HEK293 (cell line): ENCODE measurements around the gene ICOS.

Source experiments
- CTCF ChIA-PET: fragments of 350-600 bp; formaldehyde crosslinking; extraction: SDS; loops from one replicate; lab custom pipeline; 2021; ENCODE audit warnings: antibody characterized with exemption; lab: Yijun Ruan, JAX
- POLR2A ChIA-PET: fragments of 300-600 bp; formaldehyde crosslinking; extraction: SDS; loops from one replicate; lab custom pipeline; 2020; ENCODE audit warnings: antibody characterized with exemption, inconsistent platforms; lab: Yijun Ruan, JAX
- H3K27ac ChIP-seq: fragments of 200-500 bp; sonication (Bioruptor generic); 2 replicates; pipeline ENCODE4 v1.5.1; 2014; ENCODE audit warnings: low read depth, low read length, control low read depth, inconsistent platforms; ENCODE audit errors: extremely low read depth
- H3K36me3 ChIP-seq, 2 experiments: fragments of 200-500 bp in 1 of 2; sonication (Bioruptor generic) in 1 of 2; 1 replicate in 1 of 2; 2 replicates in 1 of 2; pipeline ENCODE4 v1.5.1; 2014 to 2017; ENCODE audit warnings: inconsistent platforms in 2 of 2, low read length in 2 of 2; ENCODE audit not compliant: control insufficient read depth in 2 of 2, insufficient read depth in 1 of 2
- H3K4me1 ChIP-seq: fragments of 200-500 bp; sonication (Bioruptor generic); 2 replicates; pipeline ENCODE4 v1.5.1; 2014; ENCODE audit warnings: mild to moderate bottlenecking, low read length, inconsistent platforms; ENCODE audit not compliant: control insufficient read depth, insufficient read depth
- H3K4me3 ChIP-seq: 2 replicates; pipeline ENCODE4 v1.5.1; 2011; ENCODE audit warnings: low read depth, mild to moderate bottlenecking, control low read depth, low read length, moderate library complexity
- H3K9me3 ChIP-seq: fragments of 200-500 bp; sonication (Bioruptor generic); 2 replicates; pipeline ENCODE4 v1.5.1; 2014; ENCODE audit warnings: low read depth, low read length, inconsistent platforms; ENCODE audit not compliant: control insufficient read depth, insufficient read depth
- EGR2 ChIP-seq: fragments of 450-650 bp; formaldehyde crosslinking; IDR thresholded peaks from 2 replicates; pipeline ENCODE4 v1.5.1; 2016; ENCODE audit warnings: low read depth, missing biosample characterization, missing genetic modification characterization
- GFI1B ChIP-seq: fragments of 450-650 bp; formaldehyde crosslinking; IDR thresholded peaks from 2 replicates; pipeline ENCODE4 v1.5.1; 2016; ENCODE audit warnings: missing biosample characterization, missing genetic modification characterization
- SCRT1 ChIP-seq: fragments of 450-650 bp; formaldehyde crosslinking; IDR thresholded peaks from 2 replicates; pipeline ENCODE4 v1.5.1; 2016; ENCODE audit warnings: missing biosample characterization, missing genetic modification characterization, borderline replicate concordance
- SCRT2 ChIP-seq: fragments of 450-650 bp; formaldehyde crosslinking; IDR thresholded peaks from 2 replicates; pipeline ENCODE4 v1.5.1; 2016; ENCODE audit warnings: missing biosample characterization, missing genetic modification characterization
- SP2 ChIP-seq: fragments of 450-650 bp; formaldehyde crosslinking; IDR thresholded peaks from 2 replicates; pipeline ENCODE4 v1.5.1; 2016; ENCODE audit warnings: missing biosample characterization, missing genetic modification characterization
- ZBTB17 ChIP-seq: fragments of 450-650 bp; formaldehyde crosslinking; IDR thresholded peaks from 2 replicates; pipeline ENCODE4 v1.5.1; 2016; ENCODE audit warnings: missing biosample characterization, missing genetic modification characterization
- ZBTB8A ChIP-seq: fragments of 450-650 bp; formaldehyde crosslinking; IDR thresholded peaks from 2 replicates; pipeline ENCODE4 v1.5.1; 2016; ENCODE audit warnings: missing biosample characterization, missing genetic modification characterization
- ZNF146 ChIP-seq: fragments of 450-650 bp; formaldehyde crosslinking; IDR thresholded peaks from 2 replicates; pipeline ENCODE4 v1.5.1; 2016; ENCODE audit warnings: missing biosample characterization, missing genetic modification characterization
- ZNF248 ChIP-seq: fragments of 450-650 bp; formaldehyde crosslinking; IDR thresholded peaks from 2 replicates; pipeline ENCODE4 v1.5.1; 2017; ENCODE audit warnings: missing biosample characterization, missing genetic modification characterization
- ZNF292 ChIP-seq: fragments of 450-650 bp; formaldehyde crosslinking; IDR thresholded peaks from 2 replicates; pipeline ENCODE4 v1.5.1; 2016; ENCODE audit warnings: low read depth, missing biosample characterization, missing genetic modification characterization, borderline replicate concordance
- ZNF324 ChIP-seq: fragments of 450-650 bp; formaldehyde crosslinking; IDR thresholded peaks from 2 replicates; pipeline ENCODE4 v1.5.1; 2016; ENCODE audit warnings: missing biosample characterization, missing genetic modification characterization
- ZNF394 ChIP-seq: fragments of 450-650 bp; formaldehyde crosslinking; IDR thresholded peaks from 2 replicates; pipeline ENCODE4 v1.5.1; 2016; ENCODE audit warnings: missing biosample characterization, missing genetic modification characterization, mild to moderate bottlenecking, moderate library complexity, borderline replicate concordance
- ZNF654 ChIP-seq: fragments of 450-650 bp; formaldehyde crosslinking; IDR thresholded peaks from 2 replicates; pipeline ENCODE4 v1.5.1; 2016; ENCODE audit warnings: low read depth, missing biosample characterization, missing genetic modification characterization
- ZNF664 ChIP-seq: fragments of 450-650 bp; formaldehyde crosslinking; IDR thresholded peaks from 2 replicates; pipeline ENCODE4 v1.5.1; 2016; ENCODE audit warnings: missing biosample characterization, missing genetic modification characterization
- ZSCAN4 ChIP-seq: fragments of 450-650 bp; formaldehyde crosslinking; IDR thresholded peaks from 2 replicates; pipeline ENCODE4 v1.5.1; 2017; ENCODE audit warnings: missing biosample characterization, missing genetic modification characterization
- ZXDB ChIP-seq: fragments of 450-650 bp; formaldehyde crosslinking; IDR thresholded peaks from 2 replicates; pipeline ENCODE4 v1.5.1; 2016; ENCODE audit warnings: missing biosample characterization, missing genetic modification characterization
- TF ChIP-seq, protein P1 (sequence below): fragments of 450-650 bp; formaldehyde crosslinking; IDR thresholded peaks from 2 replicates; pipeline ENCODE4 v1.5.1; 2016; ENCODE audit warnings: missing biosample characterization, missing genetic modification characterization
- TF ChIP-seq, protein P2 (sequence below): fragments of 450-650 bp; formaldehyde crosslinking; IDR thresholded peaks from 2 replicates; pipeline ENCODE4 v1.5.1; 2016; ENCODE audit warnings: missing biosample characterization, missing genetic modification characterization

ICOS gene

GRCh38 chr2:203908797-203909185, 27.8 kb upstream of the ICOS start:
- Histone ChIP-seq H3K4me3 (no peak overlapping the region), H3K9me3 (no peaks in the 10 kb centered on the region), H3K36me3 (no peaks in the 10 kb centered on the region), H3K4me1 (no peaks in the 10 kb centered on the region), H3K27ac (no peak overlapping the region)
- POLR2A ChIA-PET: no interaction called here
- CTCF ChIA-PET: interaction anchor here (0.7 to 2.0 kb wide), 6 partner anchors 8 to 684 kb away, joined by 3 to 13 read pairs (median 4); no protein-coding TSS in a partner anchor
- TF ChIP-seq SP2 (tag by site-specific recombination) (no peak), ZBTB8A (tag by site-specific recombination) (no peak), ZXDB (tag by site-specific recombination) (no peak), ZNF324 (tag by site-specific recombination) (no peak), ZNF394 (tag by site-specific recombination) (no peak), ZNF146 (tag by site-specific recombination) (no peak), SCRT2 (tag by site-specific recombination) (no peak), ZBTB17 (tag by site-specific recombination) (no peak), ZNF664 (tag by site-specific recombination) (no peak), EGR2 (tag by site-specific recombination) (no peak), ZNF292 (tag by site-specific recombination) (no peak), ZNF248 (tag by site-specific recombination) (no peak), GFI1B (tag by site-specific recombination) (no peak)
- TF ChIP-seq, protein P1, sequence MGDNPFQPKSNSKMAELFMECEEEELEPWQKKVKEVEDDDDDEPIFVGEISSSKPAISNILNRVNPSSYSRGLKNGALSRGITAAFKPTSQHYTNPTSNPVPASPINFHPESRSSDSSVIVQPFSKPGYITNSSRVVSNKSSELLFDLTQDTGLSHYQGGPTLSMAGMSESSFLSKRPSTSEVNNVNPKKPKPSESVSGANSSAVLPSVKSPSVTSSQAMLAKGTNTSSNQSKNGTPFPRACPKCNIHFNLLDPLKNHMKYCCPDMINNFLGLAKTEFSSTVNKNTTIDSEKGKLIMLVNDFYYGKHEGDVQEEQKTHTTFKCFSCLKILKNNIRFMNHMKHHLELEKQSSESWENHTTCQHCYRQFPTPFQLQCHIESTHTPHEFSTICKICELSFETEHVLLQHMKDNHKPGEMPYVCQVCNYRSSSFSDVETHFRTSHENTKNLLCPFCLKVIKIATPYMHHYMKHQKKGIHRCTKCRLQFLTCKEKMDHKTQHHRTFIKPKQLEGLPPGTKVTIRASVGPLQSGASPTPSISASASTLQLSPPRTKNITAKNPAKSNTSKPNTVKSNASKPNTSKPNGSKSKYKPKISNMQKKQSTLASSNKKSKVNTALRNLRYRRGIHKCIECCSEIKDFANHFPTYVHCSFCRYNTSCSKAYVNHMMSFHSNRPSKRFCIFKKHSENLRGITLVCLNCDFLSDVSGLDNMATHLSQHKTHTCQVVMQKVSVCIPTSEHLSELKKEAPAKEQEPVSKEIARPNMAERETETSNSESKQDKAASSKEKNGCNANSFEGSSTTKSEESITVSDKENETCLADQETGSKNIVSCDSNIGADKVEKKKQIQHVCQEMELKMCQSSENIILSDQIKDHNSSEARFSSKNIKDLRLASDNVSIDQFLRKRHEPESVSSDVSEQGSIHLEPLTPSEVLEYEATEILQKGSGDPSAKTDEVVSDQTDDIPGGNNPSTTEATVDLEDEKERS (tag by site-specific recombination): no peak
- TF ChIP-seq, protein P2, sequence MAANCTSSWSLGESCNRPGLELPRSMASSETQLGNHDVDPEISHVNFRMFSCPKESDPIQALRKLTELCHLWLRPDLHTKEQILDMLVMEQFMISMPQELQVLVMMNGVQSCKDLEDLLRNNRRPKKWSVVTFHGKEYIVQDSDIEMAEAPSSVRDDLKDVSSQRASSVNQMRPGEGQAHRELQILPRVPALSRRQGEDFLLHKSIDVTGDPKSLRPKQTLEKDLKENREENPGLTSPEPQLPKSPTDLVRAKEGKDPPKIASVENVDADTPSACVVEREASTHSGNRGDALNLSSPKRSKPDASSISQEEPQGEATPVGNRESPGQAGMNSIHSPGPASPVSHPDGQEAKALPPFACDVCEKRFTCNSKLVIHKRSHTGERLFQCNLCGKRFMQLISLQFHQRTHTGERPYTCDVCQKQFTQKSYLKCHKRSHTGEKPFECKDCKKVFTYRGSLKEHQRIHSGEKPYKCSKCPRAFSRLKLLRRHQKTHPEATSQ (tag by site-specific recombination): no peak

- H3K4me3 ChIP-seq: no peak overlapping the region
- no peaks in the 10 kb centered on the region for H3K4me1 ChIP-seq
- peak; percentile 68 for TF ChIP-seq ZNF654
- no peak for TF ChIP-seq SCRT1 (tag by site-specific recombination)
- peak; percentile 33; the same call in 1 of the 2 replicates for TF ChIP-seq ZSCAN4 (tag by site-specific recombination)
- TF ChIP-seq, all 188 proteins: peak for 2
- CTCF ChIA-PET: interaction anchor here (0.5 to 2.0 kb wide), 11 partner anchors 8 to 684 kb away, joined by 3 to 13 read pairs (median 4); no protein-coding TSS in a partner anchor
- Histone ChIP-seq H3K9me3 (no peaks in the 10 kb centered on the region), H3K27ac (no peak overlapping the region), H3K36me3 (no peaks in the 10 kb centered on the region)
- POLR2A ChIA-PET: no interaction called here
Measured at GRCh38 chr2:203909261-203909967, 27.1 kb upstream of the ICOS start.
